Stimulated activated CD4-positive, alpha-beta T cell treated with anti-CD3 and anti-CD28 coated beads, TNF-alpha, amount 100 ng/mL, for 1 hour (primary cell): Measurements from ENCODE around the gene FCGR3B.
"Not testable (repeated sequence)": the region's sequence is repeated elsewhere in the genome, so short reads cannot be mapped to it uniquely, and the experiment has no call there.

Experiments
- DNase-seq, 3 donors: peaks; one replicate each; pipeline ENCODE4 v3.0.0-alpha.2; 2020; ENCODE audit warnings: low read depth in 3 of 3, low spot score in 1 of 3

Gene FCGR3B

DNA sequence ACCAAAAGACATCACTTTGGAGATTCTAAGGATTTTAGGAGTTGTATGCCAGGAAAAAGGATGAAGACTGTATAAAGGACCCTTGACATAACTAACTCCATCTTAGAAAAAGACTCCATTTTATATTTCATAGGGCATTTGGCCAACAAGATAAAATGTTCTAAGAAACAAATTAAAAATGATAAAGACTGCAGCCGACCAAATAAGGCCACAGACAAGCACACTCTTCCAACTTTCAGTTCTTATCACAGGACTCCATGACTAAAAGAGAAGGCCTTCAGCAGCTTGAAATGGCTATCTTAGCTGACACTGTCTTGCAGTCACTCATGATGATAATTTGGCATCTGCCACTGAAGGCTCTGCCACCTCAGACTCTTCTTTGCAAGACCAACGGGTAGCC, 8.2 kb upstream of the FCGR3B start:
- not testable (repeated sequence) for DNase-seq

DNA sequence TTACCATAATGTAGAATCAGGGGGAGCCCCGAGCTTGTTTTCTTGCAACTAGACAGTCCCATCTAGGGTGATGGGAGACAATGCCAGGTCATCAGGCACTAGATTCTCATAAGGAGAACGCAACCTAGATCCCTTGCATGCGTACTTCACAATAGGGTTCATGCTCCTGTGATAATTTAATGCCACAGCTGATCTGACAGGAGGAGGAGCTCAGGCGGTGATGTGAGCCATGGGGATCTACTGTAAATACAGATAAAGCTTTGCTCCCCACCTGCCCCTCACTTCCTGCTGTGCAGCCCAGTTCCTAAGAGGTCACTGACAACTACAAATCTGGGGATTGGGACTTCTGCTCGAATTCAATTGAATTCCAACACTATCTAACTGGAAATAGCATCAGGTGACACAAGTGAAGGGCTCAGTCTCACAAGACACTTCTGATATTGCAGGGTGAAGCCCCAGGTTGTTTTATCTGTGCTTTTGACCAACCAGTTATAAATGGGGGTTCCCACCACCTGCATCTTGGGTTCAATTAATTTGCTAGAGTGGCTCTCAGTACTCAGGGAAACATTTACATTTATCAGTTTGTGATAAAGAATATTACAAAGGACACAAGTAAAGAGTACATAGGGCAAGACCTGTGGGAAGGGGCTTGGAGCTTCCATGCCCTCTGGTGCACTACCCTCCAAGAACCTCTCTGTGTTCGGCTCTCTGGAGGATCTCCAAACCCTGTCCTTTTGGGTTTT, 7.4 kb upstream of the FCGR3B start:
- not testable (repeated sequence) for DNase-seq

DNA sequence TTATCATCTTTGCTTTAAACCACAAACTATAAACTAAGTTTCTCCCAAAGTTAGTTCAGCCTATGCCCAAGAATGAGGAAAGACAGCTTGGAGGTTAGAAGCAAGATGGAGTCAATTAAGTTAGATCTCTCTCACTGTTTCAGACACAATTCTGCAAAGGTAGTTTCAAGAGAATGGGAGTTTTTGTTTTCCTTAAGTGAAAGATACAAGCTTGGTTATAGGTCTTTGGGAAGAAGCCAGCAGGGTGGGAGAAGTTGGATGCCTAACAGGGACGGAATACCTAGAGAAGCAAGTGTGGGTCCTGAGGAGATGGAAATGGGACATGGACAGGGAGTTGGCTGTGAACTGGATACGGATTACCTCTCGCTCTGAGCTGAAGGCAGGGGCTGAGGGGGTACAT, 6.0 kb upstream of the FCGR3B start:
- not testable (repeated sequence) for DNase-seq

DNA sequence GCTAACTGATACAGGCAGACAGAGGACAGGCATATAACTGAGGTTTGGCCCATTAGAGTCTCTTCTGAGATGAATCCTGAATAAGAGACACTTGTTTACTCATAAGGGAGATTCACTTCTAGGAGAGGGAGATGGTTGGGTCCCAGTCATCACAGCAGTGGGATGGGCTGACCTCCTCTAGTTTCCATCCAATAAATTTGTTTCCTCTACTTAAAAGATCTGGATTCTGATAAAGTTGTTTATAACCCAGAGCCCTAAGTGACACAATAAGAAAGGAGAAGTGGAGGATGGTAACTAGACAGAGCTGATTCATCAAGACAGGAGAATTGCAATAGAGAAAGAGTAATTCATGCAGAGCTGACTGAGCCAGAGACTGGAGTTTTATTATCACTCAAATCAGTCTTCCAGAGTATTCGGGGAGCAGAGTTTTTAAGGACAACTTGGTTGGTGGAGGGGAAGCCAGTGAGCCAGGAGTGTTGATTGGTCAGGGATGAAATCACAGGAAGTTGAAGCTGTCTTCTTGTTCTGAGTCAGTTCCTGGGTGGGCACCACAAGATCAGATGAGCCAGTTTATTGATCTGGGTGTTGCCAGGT, 5.3 kb upstream of the FCGR3B start:
- not testable (repeated sequence) for DNase-seq

DNA sequence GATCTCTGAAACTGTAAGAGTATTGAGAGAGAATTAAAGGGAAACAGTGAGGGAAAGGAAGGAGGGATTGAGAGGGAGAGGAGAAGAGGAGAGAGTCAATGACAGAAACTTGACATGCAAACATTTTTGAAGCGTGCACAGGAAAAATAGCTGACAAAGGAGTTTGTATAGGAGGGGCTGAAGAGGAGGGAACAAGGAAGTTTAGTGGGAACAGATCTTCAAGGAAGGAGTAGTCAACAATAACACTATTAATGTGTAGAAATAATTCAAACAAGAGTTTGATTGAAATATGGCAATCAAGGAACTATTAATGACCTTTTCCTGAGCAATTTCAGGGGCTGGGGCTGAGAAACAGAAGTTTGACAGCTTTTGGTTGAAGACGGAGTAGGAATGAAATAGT, 4.0 kb upstream of the FCGR3B start:
- not testable (repeated sequence) for DNase-seq

DNA sequence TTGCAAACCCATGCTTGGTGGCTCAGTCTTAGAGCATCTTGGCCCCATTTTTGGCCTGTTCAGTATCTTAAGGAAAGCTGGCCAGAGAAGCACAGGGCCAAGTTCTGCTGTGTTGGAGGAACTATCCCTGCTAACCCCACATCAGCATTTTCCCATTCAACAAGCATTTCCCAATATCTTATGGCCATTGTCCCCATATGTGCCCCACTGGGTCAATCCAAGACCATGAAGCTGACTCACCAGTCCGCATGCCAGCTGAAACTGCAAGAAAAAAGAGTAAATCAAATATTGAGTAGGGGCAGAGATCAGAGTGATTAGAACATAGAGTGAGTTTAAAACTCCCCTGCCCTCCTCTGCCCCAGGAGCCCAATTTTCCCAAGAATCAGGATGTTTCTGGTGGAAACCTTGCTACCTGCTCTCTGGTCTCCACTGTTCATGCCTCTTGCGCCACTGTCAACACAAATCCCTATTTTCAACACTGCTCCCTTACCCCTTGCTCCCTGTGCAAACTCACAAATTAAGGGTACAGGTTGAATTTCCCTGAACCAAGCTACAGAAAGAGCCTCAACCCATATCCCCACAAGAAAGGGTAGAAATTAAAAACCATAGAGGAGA, 741 bp downstream of the FCGR3B start:
- DNase-seq, result not testable (repeated sequence)

DNA sequence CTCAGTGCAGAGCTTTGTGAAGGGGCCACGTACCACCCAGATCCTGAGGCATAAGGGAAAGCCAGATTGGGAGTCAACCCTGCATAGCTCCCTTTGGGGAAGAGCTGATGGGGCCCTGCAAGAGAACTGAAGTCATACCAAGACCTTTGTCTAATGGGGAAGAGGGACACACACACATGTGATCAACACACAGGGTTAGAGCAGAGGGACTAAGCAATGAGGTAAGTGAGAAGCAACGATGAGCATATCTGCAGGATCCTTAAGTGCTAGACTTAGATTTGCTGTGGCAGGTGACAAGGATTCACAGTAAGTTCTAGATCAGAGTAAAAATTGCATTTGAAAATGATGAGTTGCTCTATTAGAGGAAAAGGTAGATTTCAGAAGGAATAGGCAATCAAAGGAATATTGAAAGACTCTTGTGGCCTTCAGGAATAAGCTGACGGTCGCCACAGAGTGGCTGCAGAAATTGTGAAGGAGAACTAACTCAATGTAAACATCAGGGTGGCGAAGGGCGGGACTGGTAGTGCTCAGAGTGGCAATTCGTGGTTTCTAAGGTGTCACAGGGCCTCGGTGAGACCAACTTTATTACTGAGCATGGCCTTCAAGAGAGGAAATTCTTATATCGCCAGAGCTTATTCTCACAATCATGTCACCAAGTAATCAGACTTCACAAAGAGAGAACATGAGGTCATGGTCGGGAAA, 4.4 kb downstream of the FCGR3B start:
- DNase-seq, result not testable (repeated sequence)

DNA sequence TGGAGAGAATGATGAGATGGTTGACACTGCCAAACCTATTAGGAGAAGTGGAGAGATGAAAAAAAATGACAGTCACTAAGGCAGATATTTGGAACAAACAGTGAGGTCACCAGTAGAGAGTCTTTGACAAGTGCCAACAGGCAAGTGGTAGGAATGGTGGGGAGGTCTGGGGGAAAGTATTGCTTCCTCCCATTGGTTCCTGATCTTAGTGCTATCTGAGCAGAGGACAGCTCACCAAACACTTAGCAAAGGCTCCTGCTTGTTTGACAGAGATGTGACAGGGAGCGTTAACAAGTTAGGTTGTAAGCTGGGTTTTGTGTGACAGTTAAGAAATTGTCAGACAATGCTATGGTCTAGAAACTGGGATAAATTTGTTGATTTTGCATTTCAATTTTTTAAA, 6.4 kb downstream of the FCGR3B start:
- DNase-seq, result not testable (repeated sequence)

DNA sequence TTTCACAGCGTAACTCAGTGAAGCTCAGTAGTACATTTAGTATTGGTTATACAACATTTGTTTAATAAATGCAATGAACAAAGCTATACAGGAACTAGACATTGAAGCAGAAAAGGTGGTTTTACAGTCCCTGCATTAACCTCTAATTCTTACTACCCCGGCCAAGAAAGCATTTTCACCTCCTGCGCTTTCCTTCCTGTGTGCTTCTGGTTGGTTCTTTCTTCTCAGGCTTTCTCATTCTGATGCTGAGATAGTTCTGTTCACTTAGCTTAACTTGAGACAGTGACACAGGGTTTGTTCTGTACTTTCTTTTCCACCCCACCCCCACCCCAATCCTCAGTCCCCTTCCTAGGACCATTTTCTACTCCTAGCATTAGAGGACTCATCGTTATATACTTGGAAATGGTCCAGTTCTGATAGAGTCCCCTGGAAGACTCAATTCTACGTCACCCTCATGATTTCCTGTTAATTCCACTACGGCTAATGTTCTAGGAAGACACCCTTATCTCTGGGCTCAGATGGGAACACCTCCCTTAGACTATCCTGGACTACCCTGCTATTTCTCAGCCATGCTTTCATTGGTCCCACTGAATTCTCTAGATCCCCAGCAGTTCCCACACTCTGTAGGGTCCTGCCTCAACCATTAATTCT, 7.5 kb downstream of the FCGR3B start:
- DNase-seq, result not testable (repeated sequence)

DNA sequence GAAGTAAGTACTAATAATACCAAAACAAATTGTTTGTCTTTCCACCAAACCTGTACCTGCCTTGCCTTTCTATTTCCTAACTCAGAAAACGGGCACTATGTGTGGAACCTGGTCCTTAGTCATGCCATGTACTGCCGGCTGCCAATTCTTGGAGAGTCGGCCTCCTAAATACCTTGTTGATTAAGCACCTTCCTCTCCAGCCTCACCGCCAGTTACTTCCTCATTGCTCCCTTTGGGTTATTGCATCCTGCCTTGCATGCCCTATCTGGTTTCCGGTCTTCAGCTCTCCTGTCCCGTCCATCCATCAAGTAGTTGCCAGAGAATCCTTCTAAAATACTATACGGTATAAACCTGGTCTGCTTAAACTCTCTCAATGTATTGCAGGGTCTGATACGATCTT, 8.9 kb downstream of the FCGR3B start:
- not testable (repeated sequence) for DNase-seq

DNA sequence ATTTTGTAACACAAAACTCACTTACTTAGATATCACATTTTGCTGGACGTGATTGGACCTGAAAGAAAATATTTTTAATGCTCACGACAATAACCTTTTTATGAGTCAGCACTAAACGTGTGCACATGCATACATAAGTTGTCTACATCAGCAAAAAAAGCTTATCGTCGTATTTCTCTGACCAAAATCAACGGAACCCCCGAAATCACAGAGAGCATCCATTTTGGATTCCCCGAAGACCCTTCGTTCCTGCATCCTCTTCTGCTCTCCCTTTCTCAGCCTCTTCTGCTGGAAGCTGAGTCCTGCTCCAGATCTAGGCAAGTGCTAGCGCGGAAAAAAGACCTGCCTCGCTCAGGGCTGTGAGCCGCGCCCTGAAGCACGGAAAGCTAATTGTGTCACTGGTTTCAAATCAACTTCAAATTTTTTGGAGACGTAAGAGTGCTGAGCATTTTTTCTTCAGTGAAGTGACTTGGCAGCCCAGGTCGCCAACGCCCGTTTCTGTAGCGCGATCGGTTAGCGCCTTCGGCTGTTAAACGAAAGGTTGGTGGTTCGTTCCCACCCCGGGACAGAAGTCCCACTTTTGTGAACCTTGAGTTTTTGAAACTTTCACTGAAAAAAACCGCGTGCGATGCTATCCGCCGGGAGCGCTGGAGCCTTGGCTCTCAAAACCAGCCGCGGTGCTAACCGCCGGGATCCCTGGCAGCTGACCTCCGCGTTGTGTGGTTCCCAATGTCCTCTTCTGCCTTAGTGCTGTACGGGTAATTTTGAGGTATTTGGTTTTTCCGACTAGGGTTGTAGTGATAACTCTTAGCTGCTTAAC, 9.6 kb downstream of the FCGR3B start:
- DNase-seq, result peak; percentile 34 to 92 (median 62)

DNA sequence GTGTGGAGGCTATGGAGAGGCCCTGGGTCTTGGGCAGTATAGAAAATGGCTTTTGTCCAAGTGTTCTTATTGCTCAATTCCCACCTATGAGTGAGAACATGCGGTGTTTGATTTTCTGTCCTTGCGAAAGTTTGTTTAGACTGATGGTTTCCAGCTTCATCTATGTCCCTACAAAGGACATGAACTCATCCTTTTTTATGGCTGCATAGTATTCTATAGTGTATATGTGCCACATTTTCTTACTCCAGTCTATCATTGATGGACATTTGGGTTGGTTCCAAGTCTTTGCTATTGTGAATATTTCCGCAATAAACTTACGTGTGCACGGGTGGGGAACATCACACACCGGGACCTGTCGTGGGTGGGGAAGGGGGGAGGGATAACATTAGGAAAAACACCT, 10.6 kb downstream of the FCGR3B start:
- DNase-seq, result not testable (repeated sequence)

DNA sequence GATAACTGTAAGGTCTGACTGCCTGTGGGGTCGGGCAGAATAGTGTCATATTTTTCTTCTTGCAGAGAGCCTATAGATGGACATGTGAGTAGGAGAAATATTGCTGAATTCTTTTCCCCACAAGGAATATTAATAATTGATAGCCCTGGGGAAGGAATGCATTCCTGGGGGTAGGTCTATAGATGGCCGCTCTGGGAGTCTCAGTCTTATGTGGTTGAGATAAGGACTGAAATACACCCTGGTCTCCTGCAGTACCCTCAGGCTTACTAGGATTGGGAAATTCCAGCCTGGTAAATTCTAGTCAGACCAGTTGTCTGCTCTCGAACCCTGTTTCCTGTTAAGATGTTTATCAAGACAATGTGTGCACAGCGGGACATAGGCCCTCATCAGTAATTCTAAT, 12.5 kb downstream of the FCGR3B start:
- not testable (repeated sequence) for DNase-seq

DNA sequence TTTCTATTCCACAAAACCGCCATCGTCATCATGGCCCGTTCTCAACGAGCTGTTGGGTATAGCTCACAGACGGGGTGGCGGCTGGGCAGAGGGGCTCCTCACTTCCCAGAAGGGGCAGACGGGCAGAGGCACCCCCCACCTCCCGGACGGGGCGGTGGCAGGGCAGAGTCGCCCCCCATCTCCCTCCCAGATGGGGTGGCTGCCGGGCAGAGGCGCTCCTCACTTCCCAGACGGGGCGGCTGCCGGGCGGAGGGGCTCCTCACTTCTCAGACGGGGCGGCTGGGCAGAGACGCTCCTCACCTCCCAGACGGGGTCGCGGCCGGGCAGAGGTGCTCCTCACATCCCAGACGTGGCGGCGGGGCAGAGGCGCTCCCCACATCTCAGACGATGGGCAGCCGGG, 14.6 kb downstream of the FCGR3B start:
- DNase-seq, result not testable (repeated sequence)

DNA sequence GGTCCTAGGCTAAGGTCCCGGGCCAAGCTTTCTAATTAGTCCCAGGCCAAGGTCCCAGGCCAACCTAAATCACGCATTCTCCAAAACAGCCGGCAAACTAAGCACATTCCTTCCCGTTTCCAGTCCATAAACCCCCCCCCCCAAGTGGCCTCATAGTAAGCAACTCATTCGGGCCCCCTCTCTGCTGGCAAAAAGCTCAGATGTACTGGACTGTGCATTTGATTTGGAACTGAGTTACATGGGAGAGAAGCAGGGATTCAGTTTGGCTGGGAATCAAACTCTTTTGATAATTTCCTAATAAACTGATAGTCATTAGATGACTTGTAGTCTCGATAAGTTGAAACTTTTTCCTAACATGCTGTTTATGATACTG, 17.8 kb downstream of the FCGR3B start:
- not testable (repeated sequence) for DNase-seq

DNA sequence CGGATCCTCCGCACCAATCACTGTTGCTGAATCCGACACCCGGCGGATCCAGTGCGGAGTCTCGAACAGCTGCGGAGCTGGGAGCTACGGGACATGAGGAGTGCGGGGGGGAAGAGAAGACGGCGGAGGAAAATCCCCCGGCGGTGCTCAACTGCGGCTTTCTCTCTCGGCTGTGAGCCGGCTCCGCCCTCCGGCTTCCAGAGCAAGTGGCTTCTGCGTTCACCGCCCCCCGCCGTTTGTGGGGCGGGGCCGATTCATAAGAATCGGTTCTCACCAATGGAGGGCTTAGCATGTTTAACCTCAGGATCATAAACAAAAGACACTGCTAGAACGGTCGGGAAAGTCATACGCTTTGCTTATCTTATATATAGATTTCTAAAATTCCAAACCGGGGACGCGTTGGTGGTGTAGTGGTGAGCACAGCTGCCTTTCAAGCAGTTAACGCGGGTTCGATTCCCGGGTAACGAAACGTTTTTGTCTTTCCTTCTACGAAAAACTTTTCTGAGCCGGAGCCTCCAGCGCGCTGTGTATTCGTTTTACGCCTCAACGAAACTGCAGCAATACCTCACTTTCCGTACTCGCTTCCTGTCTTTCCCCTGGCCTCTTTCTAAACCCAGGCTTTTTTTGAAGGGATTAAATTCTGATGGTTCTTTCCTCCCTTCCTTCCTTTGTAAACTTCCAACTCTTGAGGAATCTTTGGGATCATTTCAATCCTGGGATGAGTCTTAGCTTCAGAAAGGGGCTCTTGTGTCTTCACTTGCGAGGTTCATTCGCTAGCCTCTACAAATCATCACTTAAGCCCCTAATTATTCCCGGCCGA, 18.4 kb downstream of the FCGR3B start:
- peak; percentile 57 to 81 (median 68) for DNase-seq

DNA sequence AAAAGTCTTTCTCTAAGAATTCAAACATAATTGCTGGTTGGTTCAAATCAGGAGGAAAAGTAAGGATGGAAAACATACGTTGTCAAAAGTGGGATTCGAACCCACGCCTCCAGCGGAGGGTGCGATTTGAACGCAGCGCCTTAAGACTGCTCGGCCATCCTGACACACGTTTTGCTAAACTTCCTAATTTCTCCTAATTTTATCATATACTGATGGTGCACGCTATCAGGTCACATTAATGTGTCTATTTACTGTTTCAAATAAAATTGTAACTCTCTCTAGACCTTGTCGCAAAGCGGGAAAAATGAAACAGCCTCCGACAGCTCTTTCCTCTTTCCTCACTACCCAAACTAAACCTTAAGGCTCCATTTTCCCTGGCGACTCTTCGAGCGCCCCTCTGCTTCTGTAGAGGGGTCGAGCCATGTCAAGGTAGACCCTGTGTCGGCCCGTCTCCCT, 19.1 kb downstream of the FCGR3B start:
- not testable (repeated sequence) for DNase-seq

DNA sequence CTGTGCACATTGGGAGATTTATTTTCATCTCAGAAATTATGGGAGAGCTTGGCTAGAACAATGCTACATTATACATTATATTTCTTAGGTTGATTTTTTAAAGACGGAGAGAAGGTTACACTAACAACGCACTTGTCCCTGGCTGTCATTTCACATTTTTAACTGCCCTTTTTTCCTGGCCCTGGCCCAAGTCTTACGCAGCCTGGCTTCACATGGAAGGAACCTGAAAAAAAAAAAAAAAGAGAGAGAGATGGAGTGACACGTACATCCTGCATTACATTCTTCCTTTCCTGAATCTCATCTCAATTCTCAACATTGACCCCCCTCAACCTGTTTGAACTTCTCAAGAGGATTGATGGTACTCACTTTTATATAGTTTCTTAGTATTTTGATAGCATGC, 20.8 kb downstream of the FCGR3B start:
- DNase-seq, result not testable (repeated sequence)

DNA sequence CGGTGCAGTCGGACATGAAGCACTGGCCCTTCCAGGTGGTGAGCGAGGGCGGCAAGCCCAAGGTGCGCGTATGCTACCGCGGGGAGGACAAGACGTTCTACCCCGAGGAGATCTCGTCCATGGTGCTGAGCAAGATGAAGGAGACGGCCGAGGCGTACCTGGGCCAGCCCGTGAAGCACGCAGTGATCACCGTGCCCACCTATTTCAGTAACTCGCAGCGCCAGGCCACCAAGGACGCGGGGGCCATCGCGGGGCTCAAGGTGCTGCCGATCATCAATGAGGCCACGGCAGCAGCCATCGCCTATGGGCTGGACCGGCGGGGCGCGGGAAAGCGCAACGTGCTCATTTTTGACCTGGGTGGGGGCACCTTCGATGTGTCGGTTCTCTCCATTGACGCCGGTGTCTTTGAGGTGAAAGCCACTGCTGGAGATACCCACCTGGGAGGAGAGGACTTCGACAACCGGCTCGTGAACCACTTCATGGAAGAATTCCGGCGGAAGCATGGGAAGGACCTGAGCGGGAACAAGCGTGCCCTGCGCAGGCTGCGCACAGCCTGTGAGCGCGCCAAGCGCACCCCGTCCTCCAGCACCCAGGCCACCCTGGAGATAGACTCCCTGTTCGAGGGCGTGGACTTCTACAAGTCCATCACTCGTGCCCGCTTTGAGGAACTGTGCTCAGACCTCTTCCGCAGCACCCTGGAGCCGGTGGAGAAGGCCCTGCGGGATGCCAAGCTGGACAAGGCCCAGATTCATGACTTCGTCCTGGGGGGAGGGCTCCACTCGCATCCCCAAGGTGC, 24.2 kb downstream of the FCGR3B start:
- not testable (repeated sequence) for DNase-seq
